Upper lobe of right lung (tissue), 1 donor: Measurements from ENCODE around the gene CCDC198. TPM values are rescaled to one million over a fixed set of nuclear protein-coding genes. Genes with fewer than 3 reads are reported as not detected.

Source experiments
- ATAC-seq: fragments of 200-7000 bp; cut with Tn5 transposase; one replicate; pipeline ENCODE4 v1.9.1; 2020; ENCODE audit warnings: mild to moderate bottlenecking, moderate library complexity
- DNase-seq: peaks from one replicate; pipeline ENCODE4 v3.0.0-alpha.2; 2020
- H3K27ac ChIP-seq: fragments of 200-600 bp; one replicate; pipeline ENCODE4 v1.8.0; 2022
- H3K27me3 ChIP-seq: fragments of 200-600 bp; one replicate; pipeline ENCODE4 v1.8.0; 2022; ENCODE audit warnings: mild to moderate bottlenecking
- H3K36me3 ChIP-seq: fragments of 200-600 bp; one replicate; pipeline ENCODE4 v1.8.0; 2022
- H3K4me1 ChIP-seq: fragments of 200-600 bp; one replicate; pipeline ENCODE4 v1.8.0; 2022
- H3K4me3 ChIP-seq: fragments of 200-600 bp; one replicate; pipeline ENCODE4 v1.8.0; 2022; ENCODE audit warnings: mild to moderate bottlenecking
- H3K9me3 ChIP-seq: fragments of 200-600 bp; one replicate; pipeline ENCODE4 v1.8.0; 2022
- CTCF ChIP-seq: fragments of 200-600 bp; IDR thresholded peaks from one replicate; pipeline ENCODE4 v1.8.0; 2022; ENCODE audit warnings: antibody characterized with exemption
- intact Hi-C: fragments of 100-400 bp; cut with DNase I; formaldehyde crosslinking; loops from one replicate; pipeline ENCODE4 v1.11.0; 2022
- total RNA-seq: library from RNA; stranded (reverse); fragmentation: NEBNext Ultra II Directional; extraction: Animal tissue kit (Norgen Biotek cat#: 25700); gene quantifications from one replicate; pipeline ENCODE4 v1.2.1, GENCODE V29; 2021
- donor health status: DM: no; HTN: yes; CAD: no; lungs with severe emphysema.

The CCDC198 gene
- total RNA-seq, 1 donor from 2014 or later = not detected

GRCh38 chr14:57512220-57512619 lies 18.6 kb upstream of the CCDC198 start:
- Histone ChIP-seq H3K4me1 (no peaks in the 10 kb centered on the region), H3K9me3 (peaks cover 4% of the 10 kb centered on the region), H3K36me3 (no peaks in the 10 kb centered on the region), H3K27me3 (no peaks in the 10 kb centered on the region), H3K4me3 (no peak overlapping the region), H3K27ac (no peak overlapping the region)
- DNase-seq (no peak), ATAC-seq (no peak)
- no peak for TF ChIP-seq CTCF
- intact Hi-C loops = no loop called here

- Histone ChIP-seq H3K27me3 (no peaks in the 10 kb centered on the region), H3K9me3 (peaks cover under 1% of the 10 kb centered on the region), H3K36me3 (no peaks in the 10 kb centered on the region), H3K4me1 (no peaks in the 10 kb centered on the region), H3K27ac (no peak overlapping the region), H3K4me3 (no peak overlapping the region)
- TF ChIP-seq CTCF = no peak
- DNase-seq (no peak), ATAC-seq (no peak)
- intact Hi-C loops = no loop called here
These were observed 15.1 kb upstream of the CCDC198 start for GRCh38 chr14:57508756-57509155.

- Histone ChIP-seq H3K9me3 (no peaks in the 10 kb centered on the region), H3K36me3 (no peaks in the 10 kb centered on the region), H3K27ac (no peak overlapping the region), H3K4me1 (no peaks in the 10 kb centered on the region), H3K27me3 (no peaks in the 10 kb centered on the region), H3K4me3 (no peak overlapping the region)
- TF ChIP-seq CTCF = no peak
- DNase-seq (no peak), ATAC-seq (no peak)
- intact Hi-C loops = no loop called here
These were observed 9.1 kb upstream of the CCDC198 start for GRCh38 chr14:57502586-57503254.

GRCh38 chr14:57501039-57501557 lies 7.4 kb upstream of the CCDC198 start:
- no peak for DNase-seq
- intact Hi-C loops = no loop called here
- H3K27ac ChIP-seq = no peak overlapping the region
- no peaks in the 10 kb centered on the region for H3K27me3 ChIP-seq
- H3K4me1 ChIP-seq = no peaks in the 10 kb centered on the region
- no peaks in the 10 kb centered on the region for H3K9me3 ChIP-seq
- no peak overlapping the region for H3K4me3 ChIP-seq
- no peaks in the 10 kb centered on the region for H3K36me3 ChIP-seq
- no peak for ATAC-seq
- no peak for TF ChIP-seq CTCF

GRCh38 chr14:57498659-57499058 lies 5.0 kb upstream of the CCDC198 start:
- intact Hi-C loops = no loop called here

More at GRCh38 chr14:57498659-57499058, 5.0 kb upstream of the CCDC198 start:
- peaks cover 3% of the 10 kb centered on the region for H3K27me3 ChIP-seq
- H3K4me1 ChIP-seq = no peaks in the 10 kb centered on the region
- no peak for ATAC-seq
- DNase-seq = no peak
- H3K27ac ChIP-seq = no peak overlapping the region
- H3K36me3 ChIP-seq = no peaks in the 10 kb centered on the region
- TF ChIP-seq CTCF = no peak
- no peak overlapping the region for H3K4me3 ChIP-seq
- H3K9me3 ChIP-seq = no peaks in the 10 kb centered on the region
